Effector memory CD4-positive, alpha-beta T cell (primary cell): Measurements from ENCODE around the gene PAFAH2.

Source experiments
- DNase-seq, 3 donors: peaks; one replicate each; pipeline ENCODE4 v3.0.0-alpha.2; 2020
- H3K27ac ChIP-seq: 2 replicates; pipeline ENCODE4 v1.7.0; 2013; ENCODE audit warnings: mild to moderate bottlenecking, low read length, moderate library complexity; ENCODE audit not compliant: insufficient read depth, poor library complexity, severe bottlenecking
- H3K27me3 ChIP-seq: replicated peaks from 2 replicates; pipeline ENCODE4 v1.7.0; 2013; ENCODE audit warnings: mild to moderate bottlenecking, low read length; ENCODE audit not compliant: insufficient read depth, control insufficient read depth, poor library complexity, severe bottlenecking
- H3K36me3 ChIP-seq: 2 replicates; pipeline ENCODE4 v1.7.0; 2013; ENCODE audit warnings: mild to moderate bottlenecking, low read length, moderate library complexity; ENCODE audit not compliant: control insufficient read depth, insufficient read depth
- H3K4me1 ChIP-seq: 2 replicates; pipeline ENCODE4 v1.7.0; 2013; ENCODE audit warnings: low read length, mild to moderate bottlenecking; ENCODE audit not compliant: control insufficient read depth, insufficient read depth, poor library complexity, severe bottlenecking
- H3K4me3 ChIP-seq: 2 replicates; pipeline ENCODE4 v1.7.0; 2013; ENCODE audit warnings: low read length, low read depth, mild to moderate bottlenecking; ENCODE audit not compliant: insufficient read depth, poor library complexity, severe bottlenecking
- H3K9me3 ChIP-seq: 2 replicates; pipeline ENCODE4 v1.7.0; 2013; ENCODE audit warnings: mild to moderate bottlenecking, low read length, moderate library complexity; ENCODE audit not compliant: control insufficient read depth

PAFAH2 gene

DNA sequence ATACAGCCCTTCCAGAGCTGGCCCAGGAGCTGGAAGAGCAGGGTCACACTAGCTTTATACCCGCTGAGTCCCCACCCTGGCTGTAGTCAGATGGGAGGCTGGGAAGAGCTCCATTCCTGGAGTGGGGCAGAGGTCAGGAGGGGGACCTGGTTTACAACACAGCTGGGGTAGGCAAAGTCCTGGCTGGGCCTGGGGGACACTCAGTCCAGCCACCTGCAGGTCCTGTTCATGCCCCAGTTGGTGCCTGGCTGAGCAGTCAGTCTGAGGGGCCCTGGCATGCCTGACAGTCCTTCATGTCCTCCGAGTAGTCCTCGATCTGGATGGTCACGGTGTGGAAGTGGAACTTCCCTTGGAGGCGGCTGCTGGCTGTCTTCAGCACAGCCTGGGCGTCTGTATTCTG is 41.0 kb upstream of the PAFAH2 start:
- no peaks in the 10 kb centered on the region for H3K36me3 ChIP-seq
- DNase-seq = no peak
- peaks cover 9% of the 10 kb centered on the region for H3K4me1 ChIP-seq
- no peak overlapping the region for H3K27ac ChIP-seq
- no peaks in the 10 kb centered on the region for H3K9me3 ChIP-seq
- peaks cover 4% of the 10 kb centered on the region for H3K27me3 ChIP-seq
- H3K4me3 ChIP-seq = no peak overlapping the region

DNA sequence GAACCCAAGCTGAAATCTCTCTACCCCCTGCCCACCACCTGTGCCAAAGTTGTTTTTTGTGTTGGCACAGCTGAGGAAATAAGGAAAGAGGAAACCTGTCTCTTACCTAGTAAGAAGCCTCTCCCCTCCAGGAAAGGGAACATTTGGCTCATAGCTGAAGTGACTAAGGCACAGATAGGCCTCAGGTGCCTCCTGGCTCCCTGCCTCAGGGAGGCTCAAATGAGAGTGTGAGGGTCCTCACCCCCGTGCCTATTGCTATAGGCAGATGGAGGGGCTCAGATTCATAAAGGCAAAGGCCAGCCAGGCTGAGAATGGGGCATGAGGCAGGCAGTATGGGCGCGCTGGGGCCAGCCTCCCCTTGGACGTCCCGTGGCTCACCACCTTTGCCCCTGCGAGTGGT is 40.6 kb upstream of the PAFAH2 start:
- no peak for DNase-seq
- Histone ChIP-seq H3K4me3 (no peak overlapping the region), H3K4me1 (peaks cover 9% of the 10 kb centered on the region), H3K9me3 (no peaks in the 10 kb centered on the region), H3K36me3 (no peaks in the 10 kb centered on the region), H3K27me3 (peaks cover 4% of the 10 kb centered on the region), H3K27ac (no peak overlapping the region)

DNA sequence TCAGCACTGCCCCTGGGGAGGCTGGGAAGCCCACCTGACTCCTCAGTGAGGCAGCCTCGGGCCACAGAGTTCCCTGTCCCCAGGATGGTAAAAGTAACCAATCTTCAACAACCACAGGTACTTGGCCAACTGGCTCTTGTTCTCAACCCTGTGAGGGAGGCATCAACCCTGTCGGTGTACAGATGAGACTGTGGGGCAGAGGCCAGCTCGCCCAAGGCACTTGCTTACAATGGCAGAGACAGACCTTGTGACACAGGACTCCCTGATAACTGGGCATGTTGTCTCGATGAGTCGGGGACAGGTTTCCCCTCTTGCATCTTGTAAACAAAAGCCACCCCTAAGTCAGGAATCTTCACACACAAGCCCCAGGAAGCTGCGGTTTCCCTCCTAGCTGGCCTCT is 40.0 kb upstream of the PAFAH2 start:
- Histone ChIP-seq H3K9me3 (no peaks in the 10 kb centered on the region), H3K36me3 (no peaks in the 10 kb centered on the region), H3K4me3 (no peak overlapping the region), H3K27me3 (peaks cover 4% of the 10 kb centered on the region), H3K27ac (no peak overlapping the region), H3K4me1 (peaks cover 9% of the 10 kb centered on the region)
- no peak for DNase-seq

DNA sequence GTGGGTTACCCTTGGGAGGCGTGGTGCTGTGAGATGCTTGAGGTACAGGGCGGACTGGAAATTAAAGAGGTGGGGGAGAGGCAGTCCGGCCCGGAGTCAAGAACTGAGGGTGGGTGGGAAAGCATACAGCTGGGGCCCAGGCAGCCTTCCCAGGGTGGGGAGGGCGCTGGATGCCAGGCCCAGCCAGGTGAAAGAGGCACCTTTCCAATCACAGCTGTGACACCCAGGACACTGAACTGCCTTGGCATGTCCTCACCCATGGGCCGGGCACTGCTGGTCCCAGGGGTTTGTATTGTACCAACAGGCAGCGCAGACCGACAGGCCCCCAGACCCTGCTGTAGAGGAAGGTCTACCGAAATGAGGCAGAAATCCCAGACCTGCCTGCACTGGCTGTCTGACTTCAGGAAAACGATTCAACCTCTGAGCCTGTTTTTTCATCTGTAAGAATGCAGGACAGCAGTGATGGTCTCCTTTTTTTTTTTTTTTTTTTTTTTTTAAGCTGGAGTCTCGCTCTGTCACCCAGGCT is 39.0 kb upstream of the PAFAH2 start:
- Histone ChIP-seq H3K27me3 (no peaks in the 10 kb centered on the region), H3K9me3 (no peaks in the 10 kb centered on the region), H3K4me3 (no peak overlapping the region), H3K4me1 (peaks cover 9% of the 10 kb centered on the region), H3K36me3 (no peaks in the 10 kb centered on the region), H3K27ac (no peak overlapping the region)
- DNase-seq = no peak

DNA sequence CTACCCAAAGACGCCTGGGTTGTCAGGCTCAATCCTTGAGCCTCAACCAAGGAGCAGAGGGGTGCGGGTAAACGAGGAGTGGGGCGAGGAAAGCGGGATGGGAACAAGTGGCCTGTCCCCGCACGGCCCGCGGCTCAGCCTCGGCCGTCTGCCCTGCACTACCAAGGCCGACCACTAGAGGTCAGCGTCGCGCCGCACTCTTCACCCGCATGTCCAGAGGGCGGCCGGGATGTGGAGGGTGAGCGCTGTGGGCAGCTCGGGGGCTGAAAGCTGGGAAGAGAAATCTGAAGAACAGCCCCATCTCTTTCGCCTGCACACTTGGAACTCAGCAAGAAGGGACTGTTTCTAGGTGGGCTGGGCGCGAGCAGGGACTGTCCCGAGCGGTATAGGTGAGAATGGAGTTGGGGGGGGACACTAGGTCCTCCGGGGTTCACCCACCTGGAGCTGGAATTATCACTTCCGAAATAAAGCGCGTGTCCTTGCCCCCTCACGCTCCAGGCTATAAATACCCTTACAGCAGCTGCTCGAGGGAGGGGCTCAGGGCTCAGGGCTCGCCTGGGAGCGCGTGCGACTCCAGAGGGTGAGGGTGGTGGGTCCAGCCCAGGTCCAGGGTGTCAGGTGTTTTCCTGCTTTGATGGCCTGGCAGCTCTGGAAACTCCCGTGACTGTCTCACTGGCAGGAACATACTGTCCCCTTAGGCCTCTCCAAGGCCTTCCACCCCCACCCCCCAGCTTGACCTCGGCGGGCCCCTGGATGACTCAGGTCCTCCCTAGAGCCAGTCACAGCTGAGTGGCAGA is 38.3 kb upstream of the PAFAH2 start:
- no peaks in the 10 kb centered on the region for H3K36me3 ChIP-seq
- H3K27ac ChIP-seq = peak overlapping the region; percentile 73
- peak overlapping the region; percentile 98 for H3K4me3 ChIP-seq
- H3K9me3 ChIP-seq = no peaks in the 10 kb centered on the region
- no peaks in the 10 kb centered on the region for H3K27me3 ChIP-seq
- peak; percentile 51 to 61 (median 54) for DNase-seq
- peaks cover 9% of the 10 kb centered on the region for H3K4me1 ChIP-seq

DNA sequence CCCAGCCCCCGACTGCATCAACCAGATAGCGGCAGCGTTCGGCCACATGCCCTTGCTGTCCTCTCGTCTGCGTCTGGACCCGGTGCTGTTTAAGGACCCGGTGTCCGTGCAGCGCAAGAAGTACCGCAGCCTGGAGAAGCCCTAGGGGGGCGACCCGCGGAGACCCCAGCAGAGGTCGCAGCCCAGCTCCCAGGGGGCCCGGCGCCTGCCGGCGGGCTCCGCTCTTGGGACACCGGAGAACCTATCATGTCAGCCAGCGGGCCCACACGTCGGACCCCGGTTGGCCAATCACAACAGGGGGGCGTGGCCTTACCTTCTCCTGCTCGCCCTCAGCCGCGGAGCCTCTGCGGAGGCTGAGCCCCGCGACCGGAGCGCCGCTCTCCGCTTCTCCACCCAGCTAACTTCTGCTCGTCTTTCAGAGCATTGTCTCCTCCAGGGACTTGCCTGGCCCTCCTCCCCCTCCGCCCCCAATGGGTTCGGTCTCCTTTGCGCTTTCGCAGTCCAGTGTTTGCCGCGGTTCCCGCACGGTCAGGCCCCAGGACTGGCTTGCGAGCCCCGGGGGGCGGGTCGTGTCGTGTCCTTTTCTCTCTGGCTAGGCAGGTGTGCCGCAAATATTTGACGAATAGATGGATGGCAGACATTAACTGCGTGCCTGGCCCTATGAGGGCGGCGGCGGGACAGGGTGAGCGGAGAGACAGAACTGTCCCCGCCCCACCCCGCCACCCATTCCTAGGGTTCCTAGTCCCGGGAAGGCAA is 37.5 kb upstream of the PAFAH2 start:
- H3K9me3 ChIP-seq = no peaks in the 10 kb centered on the region
- peak overlapping the region; percentile 73 for H3K27ac ChIP-seq
- DNase-seq = peak; percentile 85 to 91 (median 85)
- H3K27me3 ChIP-seq = no peaks in the 10 kb centered on the region
- H3K4me3 ChIP-seq = peak overlapping the region; percentile 98
- H3K36me3 ChIP-seq = no peaks in the 10 kb centered on the region
- peaks cover 9% of the 10 kb centered on the region for H3K4me1 ChIP-seq

DNA sequence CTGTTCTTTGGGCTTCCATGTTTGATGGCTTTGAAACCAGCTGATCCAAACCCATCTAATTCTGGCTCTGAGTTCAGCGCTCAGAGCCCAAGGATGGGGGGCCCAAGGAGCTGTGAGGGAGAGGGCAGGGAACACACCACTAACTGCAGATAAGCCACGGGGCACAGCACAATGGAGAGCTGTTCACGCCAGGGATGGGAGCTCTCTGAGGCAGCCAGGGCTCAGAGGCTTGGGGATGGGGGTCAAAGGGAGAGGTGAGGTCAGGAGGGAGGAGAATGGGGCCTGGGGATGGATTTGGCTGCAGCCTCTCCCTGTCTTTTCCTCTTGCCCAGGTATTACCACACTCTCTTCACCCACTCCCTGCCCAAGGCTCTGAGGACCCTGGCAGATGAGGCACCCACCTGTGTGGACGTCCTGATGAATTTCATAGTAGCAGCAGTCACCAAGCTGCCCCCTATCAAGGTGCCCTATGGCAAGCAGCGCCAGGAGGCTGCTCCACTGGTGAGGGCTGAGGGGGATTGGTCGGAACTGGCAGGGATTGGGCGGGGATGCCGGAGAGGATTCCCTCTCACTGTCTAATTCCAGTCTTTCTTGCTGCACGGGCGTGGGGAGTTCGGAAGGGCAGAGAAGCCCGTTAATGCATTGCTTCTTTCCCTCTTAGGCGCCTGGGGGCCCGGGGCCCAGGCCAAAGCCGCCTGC is 36.8 kb upstream of the PAFAH2 start:
- H3K4me1 ChIP-seq = peaks cover 9% of the 10 kb centered on the region
- H3K4me3 ChIP-seq = peak overlapping the region; percentile 98
- no peaks in the 10 kb centered on the region for H3K36me3 ChIP-seq
- no peaks in the 10 kb centered on the region for H3K27me3 ChIP-seq
- peak overlapping the region; percentile 73 for H3K27ac ChIP-seq
- no peak for DNase-seq
- no peaks in the 10 kb centered on the region for H3K9me3 ChIP-seq

DNA sequence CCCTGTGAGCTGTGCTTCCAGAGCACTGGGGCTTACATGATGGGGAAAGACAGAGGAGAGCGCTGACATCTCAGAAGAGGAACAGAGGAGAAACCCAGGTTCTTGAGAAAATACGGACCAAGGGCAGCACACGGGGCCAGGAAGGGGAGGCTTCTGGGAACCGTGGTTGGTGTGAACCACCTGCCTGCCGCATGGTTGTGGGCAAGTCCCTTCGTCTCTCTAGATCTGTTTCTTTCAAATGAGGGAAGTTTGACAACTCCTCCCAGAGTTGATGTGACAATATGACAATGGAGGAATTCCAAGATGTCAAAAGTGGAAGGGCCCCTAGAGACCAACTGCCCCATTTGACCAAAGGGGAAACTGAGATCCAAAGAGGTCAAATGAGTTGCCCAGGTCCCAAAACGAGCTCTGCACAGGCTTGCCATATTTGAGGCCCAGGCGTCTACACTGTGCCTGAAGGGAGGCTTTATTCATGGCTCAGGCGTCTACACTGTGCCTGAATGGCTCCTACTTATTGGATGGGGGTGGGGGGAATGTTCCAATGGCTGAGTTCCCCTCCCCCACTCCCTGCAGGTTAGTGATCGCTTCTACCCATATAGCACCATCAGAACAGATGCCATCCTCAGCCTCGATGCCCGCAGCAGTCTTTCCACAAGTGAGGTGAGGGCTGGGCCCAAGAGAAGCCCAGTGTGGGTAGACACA is 34.9 kb upstream of the PAFAH2 start:
- Histone ChIP-seq H3K36me3 (no peaks in the 10 kb centered on the region), H3K27me3 (no peaks in the 10 kb centered on the region), H3K4me3 (no peak overlapping the region), H3K27ac (no peak overlapping the region), H3K9me3 (no peaks in the 10 kb centered on the region), H3K4me1 (peaks cover 9% of the 10 kb centered on the region)
- DNase-seq = no peak

DNA sequence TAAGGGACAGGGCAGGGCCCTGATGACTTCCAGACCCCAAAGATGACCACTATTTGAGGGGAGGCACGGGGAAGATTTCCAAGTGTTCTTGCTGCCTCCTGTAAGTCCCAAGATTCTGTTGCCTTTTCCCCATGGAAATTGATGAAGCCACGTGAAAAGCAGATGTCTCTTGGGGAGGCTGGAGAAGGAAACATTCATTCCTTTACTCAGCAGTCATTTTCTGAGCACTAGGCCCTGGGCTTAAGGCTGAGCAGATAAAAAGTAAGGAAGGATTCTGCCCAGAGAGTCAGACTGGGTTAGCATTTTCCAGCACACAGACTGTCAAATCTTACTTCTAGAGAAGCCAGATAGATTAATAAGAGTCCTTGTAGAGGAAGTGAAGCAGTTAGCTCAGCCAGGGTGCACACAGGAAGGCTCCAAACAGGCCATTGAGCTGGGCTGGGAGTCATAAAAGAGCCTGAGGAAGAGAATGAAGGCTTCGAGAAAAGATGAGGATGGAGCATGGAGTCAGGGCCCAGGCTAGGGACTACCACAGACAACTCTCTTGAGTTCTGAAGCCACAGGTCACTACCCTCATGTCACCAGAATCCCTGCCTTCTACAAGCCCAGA is 33.9 kb upstream of the PAFAH2 start:
- no peaks in the 10 kb centered on the region for H3K27me3 ChIP-seq
- H3K4me1 ChIP-seq = peaks cover 9% of the 10 kb centered on the region
- no peak for DNase-seq

More for the DNA sequence above, 33.9 kb upstream of the PAFAH2 start:
- no peaks in the 10 kb centered on the region for H3K36me3 ChIP-seq
- no peak overlapping the region for H3K27ac ChIP-seq
- no peaks in the 10 kb centered on the region for H3K9me3 ChIP-seq
- no peak overlapping the region for H3K4me3 ChIP-seq
